SK-N-MC (cell line): Measurements from ENCODE around the gene GP1BB.

Experiments used
- EZH2 ChIP-seq: fragments of 200-600 bp; sonication (generic); IDR thresholded peaks from one replicate; pipeline ENCODE4 v1.6.1; 2017; ENCODE audit warnings: antibody characterized with exemption
- FOXP2 ChIP-seq: optimal IDR thresholded peaks from 2 replicates; pipeline ENCODE3; 2011; ENCODE audit warnings: mild to moderate bottlenecking, moderate library complexity; ENCODE audit not compliant: insufficient read depth; ENCODE audit errors: extremely low read length, control extremely low read depth
- POLR2AphosphoS5 ChIP-seq: IDR thresholded peaks from 2 replicates; pipeline ENCODE4 v1.6.1; 2012; ENCODE audit warnings: mild to moderate bottlenecking, low read depth, low read length, borderline replicate concordance

GRCh38 chr22:19755145-19755710 lies 31.9 kb downstream of the GP1BB start:
- TF ChIP-seq POLR2AphosphoS5 (no peak), EZH2 (no peak), FOXP2 (no peak)
